ENCODE results near the gene ATP2B1. TPM values are rescaled to one million over a fixed set of nuclear protein-coding genes. Genes with fewer than 3 reads are reported as not detected.

The ATP2B1 gene
- total and polyA plus RNA-seq, 2 of the 13 experiments (the other 11 are each of a cell fraction or from before 2014, with no cell fraction given): 12.1 to 60.2 TPM

Small RNA genes lying within 50 kb of the gene (small RNA-seq; reads per million reads assigned to genes)
- gene AC025034.2 (ENCODE audit: insufficient read depth in 2 of 3, insufficient read length in 3 of 3, low read depth in 2 of 3, low replicate concordance in 1 of 3) (0 reads per million in 3 experiments), gene RNA5SP365 (ENCODE audit: insufficient read depth in 2 of 3, insufficient read length in 3 of 3, low read depth in 2 of 3, low replicate concordance in 1 of 3) (0 reads per million in 3 experiments), gene RNU6-148P (ENCODE audit: insufficient read depth in 2 of 3, insufficient read length in 3 of 3, low read depth in 2 of 3, low replicate concordance in 1 of 3) (0 reads per million in 3 experiments)

Other genes with a start within 250 kb of the ATP2B1 start
- 5.2 and 6.8 TPM in 2 replicates for gene GALNT4, start 184.0 kb downstream of the ATP2B1 start, total RNA-seq (2016; rRNA removed; fragmentation: Illumina TruSeq; extraction: Trizol)
- 3.8 and 4.9 TPM in 2 replicates for gene GALNT4, start 184.0 kb downstream of the ATP2B1 start, polyA plus RNA-seq (2011; rRNA removed)
- 11.0 and 15.1 TPM in 2 replicates for gene POC1B, start 182.8 kb downstream of the ATP2B1 start, total RNA-seq (2016; rRNA removed; fragmentation: Illumina TruSeq; extraction: Trizol)
- 6.7 and 9.3 TPM in 2 replicates for gene POC1B, start 182.8 kb downstream of the ATP2B1 start, polyA plus RNA-seq (2011; rRNA removed)